SK-N-SH treated with all-trans-retinoic acid at 6 μM for 48 hours (cell line): ENCODE data around the gene SORCS2.

ENCODE experiments used
- ATAC-seq: fragments of 200-7000 bp; cut with Tn5 transposase; 3 replicates; pipeline ENCODE4 v1.9.1; 2020; ENCODE audit warnings: mild to moderate bottlenecking, moderate library complexity
- ARNTL ChIP-seq: fragments of 450-650 bp; formaldehyde crosslinking; IDR thresholded peaks from 2 replicates; pipeline ENCODE4 v1.5.0; 2020; ENCODE audit warnings: low read depth, mild to moderate bottlenecking, moderate library complexity, borderline replicate concordance
- BACH2 ChIP-seq: fragments of 250-450 bp; sonication (Bioruptor Pico); IDR thresholded peaks from 2 replicates; pipeline ENCODE4 v1.9.0; 2021; ENCODE audit warnings: mild to moderate bottlenecking, borderline replicate concordance
- CREB5 ChIP-seq: fragments of 250-450 bp; sonication (Bioruptor Pico); IDR thresholded peaks from 2 replicates; pipeline ENCODE4 v1.5.1; 2020; ENCODE audit warnings: low read depth, mild to moderate bottlenecking, moderate library complexity
- CSDC2 ChIP-seq: fragments of 250-450 bp; sonication (Bioruptor Pico); IDR thresholded peaks from 2 replicates; pipeline ENCODE4 v1.5.0; 2020; ENCODE audit warnings: mild to moderate bottlenecking, moderate library complexity
- CSRNP3 ChIP-seq: fragments of 250-450 bp; sonication (Bioruptor Pico); IDR thresholded peaks from 2 replicates; pipeline ENCODE4 v1.5.1; 2021; ENCODE audit warnings: mild to moderate bottlenecking, moderate library complexity
- ESRRG ChIP-seq: fragments of 250-450 bp; sonication (Bioruptor Pico); IDR thresholded peaks from 2 replicates; pipeline ENCODE4 v1.6.1; 2021; ENCODE audit warnings: mild to moderate bottlenecking
- GLIS3 ChIP-seq: fragments of 250-450 bp; sonication (Bioruptor Pico); IDR thresholded peaks from 2 replicates; pipeline ENCODE4 v1.5.0; 2020; ENCODE audit warnings: mild to moderate bottlenecking, moderate library complexity
- ISL1 ChIP-seq: fragments of 250-450 bp; sonication (Bioruptor Pico); IDR thresholded peaks from 2 replicates; pipeline ENCODE4 v2.1.2; 2022; ENCODE audit warnings: mild to moderate bottlenecking, moderate library complexity
- PATZ1 ChIP-seq: fragments of 250-450 bp; sonication (Bioruptor Pico); IDR thresholded peaks from 2 replicates; pipeline ENCODE4 v1.8.0; 2020; ENCODE audit warnings: mild to moderate bottlenecking, moderate library complexity, borderline replicate concordance
- PPARA ChIP-seq: fragments of 250-450 bp; sonication (Bioruptor Pico); IDR thresholded peaks from 2 replicates; pipeline ENCODE4 v1.5.0; 2020; ENCODE audit warnings: mild to moderate bottlenecking, borderline replicate concordance
- RARB ChIP-seq: fragments of 250-450 bp; sonication (Bioruptor Pico); IDR thresholded peaks from 2 replicates; pipeline ENCODE4 v1.8.0; 2021; ENCODE audit warnings: mild to moderate bottlenecking, moderate library complexity
- SNAI2 ChIP-seq: fragments of 250-450 bp; sonication (Bioruptor Pico); IDR thresholded peaks from 2 replicates; pipeline ENCODE4 v1.5.0; 2020; ENCODE audit warnings: mild to moderate bottlenecking, moderate library complexity
- TOX ChIP-seq: fragments of 250-450 bp; sonication (Bioruptor Pico); IDR thresholded peaks from 2 replicates; pipeline ENCODE4 v1.8.0; 2021; ENCODE audit warnings: mild to moderate bottlenecking, moderate library complexity, borderline replicate concordance
- ZC3H10 ChIP-seq: fragments of 250-450 bp; sonication (Bioruptor Pico); IDR thresholded peaks from 2 replicates; pipeline ENCODE4 v1.5.1; 2021; ENCODE audit warnings: mild to moderate bottlenecking, moderate library complexity
- ZFP30 ChIP-seq: fragments of 450-650 bp; formaldehyde crosslinking; IDR thresholded peaks from 2 replicates; pipeline ENCODE4 v1.5.0; 2022; ENCODE audit warnings: mild to moderate bottlenecking, moderate library complexity
- ZNF565 ChIP-seq: fragments of 450-650 bp; formaldehyde crosslinking; conservative IDR thresholded peaks from 2 replicates; pipeline ENCODE4 v1.5.0; 2020; ENCODE audit warnings: low read depth, mild to moderate bottlenecking, moderate library complexity
- ZNF70 ChIP-seq: fragments of 450-650 bp; formaldehyde crosslinking; IDR thresholded peaks from 2 replicates; pipeline ENCODE4 v1.5.0; 2020; ENCODE audit warnings: mild to moderate bottlenecking, moderate library complexity
- ZNF8 ChIP-seq: fragments of 450-650 bp; formaldehyde crosslinking; IDR thresholded peaks from 2 replicates; pipeline ENCODE4 v1.5.0; 2020; ENCODE audit warnings: mild to moderate bottlenecking, moderate library complexity
- TF ChIP-seq, protein P1 (sequence below): fragments of 250-450 bp; sonication (Bioruptor Pico); IDR thresholded peaks from 2 replicates; pipeline ENCODE4 v1.5.0; 2020; ENCODE audit warnings: mild to moderate bottlenecking, moderate library complexity
- TF ChIP-seq, protein P2 (sequence below): fragments of 250-450 bp; sonication (Bioruptor Pico); IDR thresholded peaks from 2 replicates; pipeline ENCODE4 v1.8.0; 2021; ENCODE audit warnings: low read depth, mild to moderate bottlenecking, moderate library complexity, borderline replicate concordance

Gene SORCS2

GRCh38 chr4:7315286-7315685 lies 122.9 kb downstream of the SORCS2 start:
- no peak for TF ChIP-seq CSDC2 (CRISPR knock-in tag)
- TF ChIP-seq CSRNP3 (CRISPR knock-in tag), result no peak
- no peak for TF ChIP-seq GLIS3 (CRISPR knock-in tag)
- TF ChIP-seq ZC3H10 (CRISPR knock-in tag), result no peak
- TF ChIP-seq, protein P1, sequence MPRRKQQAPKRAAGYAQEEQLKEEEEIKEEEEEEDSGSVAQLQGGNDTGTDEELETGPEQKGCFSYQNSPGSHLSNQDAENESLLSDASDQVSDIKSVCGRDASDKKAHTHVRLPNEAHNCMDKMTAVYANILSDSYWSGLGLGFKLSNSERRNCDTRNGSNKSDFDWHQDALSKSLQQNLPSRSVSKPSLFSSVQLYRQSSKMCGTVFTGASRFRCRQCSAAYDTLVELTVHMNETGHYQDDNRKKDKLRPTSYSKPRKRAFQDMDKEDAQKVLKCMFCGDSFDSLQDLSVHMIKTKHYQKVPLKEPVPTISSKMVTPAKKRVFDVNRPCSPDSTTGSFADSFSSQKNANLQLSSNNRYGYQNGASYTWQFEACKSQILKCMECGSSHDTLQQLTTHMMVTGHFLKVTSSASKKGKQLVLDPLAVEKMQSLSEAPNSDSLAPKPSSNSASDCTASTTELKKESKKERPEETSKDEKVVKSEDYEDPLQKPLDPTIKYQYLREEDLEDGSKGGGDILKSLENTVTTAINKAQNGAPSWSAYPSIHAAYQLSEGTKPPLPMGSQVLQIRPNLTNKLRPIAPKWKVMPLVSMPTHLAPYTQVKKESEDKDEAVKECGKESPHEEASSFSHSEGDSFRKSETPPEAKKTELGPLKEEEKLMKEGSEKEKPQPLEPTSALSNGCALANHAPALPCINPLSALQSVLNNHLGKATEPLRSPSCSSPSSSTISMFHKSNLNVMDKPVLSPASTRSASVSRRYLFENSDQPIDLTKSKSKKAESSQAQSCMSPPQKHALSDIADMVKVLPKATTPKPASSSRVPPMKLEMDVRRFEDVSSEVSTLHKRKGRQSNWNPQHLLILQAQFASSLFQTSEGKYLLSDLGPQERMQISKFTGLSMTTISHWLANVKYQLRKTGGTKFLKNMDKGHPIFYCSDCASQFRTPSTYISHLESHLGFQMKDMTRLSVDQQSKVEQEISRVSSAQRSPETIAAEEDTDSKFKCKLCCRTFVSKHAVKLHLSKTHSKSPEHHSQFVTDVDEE, result no peak
- TF ChIP-seq ZFP30 (CRISPR knock-in tag), result no peak
- TF ChIP-seq, protein P2, sequence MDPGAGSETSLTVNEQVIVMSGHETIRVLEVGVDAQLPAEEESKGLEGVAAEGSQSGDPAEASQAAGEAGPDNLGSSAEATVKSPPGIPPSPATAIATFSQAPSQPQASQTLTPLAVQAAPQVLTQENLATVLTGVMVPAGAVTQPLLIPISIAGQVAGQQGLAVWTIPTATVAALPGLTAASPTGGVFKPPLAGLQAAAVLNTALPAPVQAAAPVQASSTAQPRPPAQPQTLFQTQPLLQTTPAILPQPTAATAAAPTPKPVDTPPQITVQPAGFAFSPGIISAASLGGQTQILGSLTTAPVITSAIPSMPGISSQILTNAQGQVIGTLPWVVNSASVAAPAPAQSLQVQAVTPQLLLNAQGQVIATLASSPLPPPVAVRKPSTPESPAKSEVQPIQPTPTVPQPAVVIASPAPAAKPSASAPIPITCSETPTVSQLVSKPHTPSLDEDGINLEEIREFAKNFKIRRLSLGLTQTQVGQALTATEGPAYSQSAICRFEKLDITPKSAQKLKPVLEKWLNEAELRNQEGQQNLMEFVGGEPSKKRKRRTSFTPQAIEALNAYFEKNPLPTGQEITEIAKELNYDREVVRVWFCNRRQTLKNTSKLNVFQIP (CRISPR knock-in tag), result no peak
- TF ChIP-seq RARB (CRISPR knock-in tag), result no peak
- no peak for TF ChIP-seq ZNF70 (CRISPR knock-in tag)
- TF ChIP-seq ZNF8 (CRISPR knock-in tag), result no peak
- TF ChIP-seq BACH2, result no peak
- no peak for ATAC-seq

- no peak for ATAC-seq
- TF ChIP-seq CSDC2 (CRISPR knock-in tag) (no peak), CSRNP3 (CRISPR knock-in tag) (no peak), ISL1 (CRISPR knock-in tag) (no peak), RARB (CRISPR knock-in tag) (no peak), SNAI2 (CRISPR knock-in tag) (no peak), BACH2 (no peak), GLIS3 (CRISPR knock-in tag) (no peak), ARNTL (CRISPR knock-in tag) (no peak), PPARA (CRISPR knock-in tag) (no peak), ZNF70 (CRISPR knock-in tag) (no peak), PATZ1 (no peak), CREB5 (no peak), TOX (no peak), ZNF8 (CRISPR knock-in tag) (no peak), ZFP30 (CRISPR knock-in tag) (no peak), ESRRG (CRISPR knock-in tag) (no peak), ZNF565 (CRISPR knock-in tag) (no peak)
- TF ChIP-seq, protein P1, result no peak
- TF ChIP-seq, protein P2 (CRISPR knock-in tag), result no peak
Measured at GRCh38 chr4:7315935-7316334, 123.6 kb downstream of the SORCS2 start.
